GM19193 (cell line): ENCODE results near the gene CARD11.
A peak's percentile ranks its signal among the peaks of the same experiment; 100 is the strongest.

Experiments used
- POLR2A ChIP-seq: IDR thresholded peaks from 4 replicates; pipeline ENCODE4 v1.6.1; 2011; ENCODE audit not compliant: insufficient read depth, insufficient read length; ENCODE audit errors: extremely low read depth

CARD11 gene

DNA sequence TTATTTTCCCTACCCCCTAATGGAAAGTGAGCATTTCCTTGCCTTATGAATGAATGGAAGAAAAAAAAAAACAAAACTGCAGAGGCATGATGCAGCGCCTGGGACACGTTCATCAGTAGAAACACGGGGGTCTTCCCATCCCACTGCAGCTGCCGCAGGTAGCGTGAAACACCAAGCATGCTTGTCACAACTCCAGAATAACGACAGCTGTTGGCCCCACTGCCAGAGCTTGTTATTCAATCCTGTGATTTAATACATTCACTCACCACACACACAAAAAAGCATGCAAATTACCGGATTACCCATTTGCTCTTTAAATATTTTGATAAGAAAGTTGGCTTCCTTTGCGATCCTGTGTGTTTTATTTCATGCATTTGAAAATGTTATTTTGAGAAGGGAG, 151.1 kb downstream of the CARD11 start:
- TF ChIP-seq POLR2A: no peak

DNA sequence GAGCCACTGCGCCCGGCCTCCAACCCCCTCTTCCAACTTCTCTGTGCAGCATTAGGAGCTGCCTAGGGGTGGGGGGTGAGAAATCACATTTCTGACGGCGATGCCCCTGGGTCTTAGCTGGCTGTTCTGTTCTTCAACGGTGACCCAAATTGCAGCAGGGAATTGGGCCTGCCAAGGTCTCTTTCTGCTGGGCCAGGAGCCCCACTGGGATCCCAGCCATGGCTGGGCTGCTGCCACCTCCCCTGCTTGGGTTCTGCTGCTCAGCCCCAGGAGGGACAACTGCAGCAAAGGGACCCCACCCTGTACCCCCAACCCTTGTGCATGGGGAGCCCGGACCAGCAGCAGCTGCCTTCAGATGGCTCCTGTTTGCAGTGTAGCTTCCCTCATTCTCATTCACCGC, 155.9 kb downstream of the CARD11 start:
- TF ChIP-seq POLR2A: no peak

- no peak for TF ChIP-seq POLR2A
These were observed 156.8 kb downstream of the CARD11 start for GRCh38 chr7:2886900-2887299.

- TF ChIP-seq POLR2A: no peak
These were observed 157.3 kb downstream of the CARD11 start for GRCh38 chr7:2886391-2886790.

- TF ChIP-seq POLR2A: no peak
These were observed 159.5 kb downstream of the CARD11 start for GRCh38 chr7:2884161-2884560.

- TF ChIP-seq POLR2A: no peak
These were observed 160.6 kb downstream of the CARD11 start for GRCh38 chr7:2883101-2883500.

DNA sequence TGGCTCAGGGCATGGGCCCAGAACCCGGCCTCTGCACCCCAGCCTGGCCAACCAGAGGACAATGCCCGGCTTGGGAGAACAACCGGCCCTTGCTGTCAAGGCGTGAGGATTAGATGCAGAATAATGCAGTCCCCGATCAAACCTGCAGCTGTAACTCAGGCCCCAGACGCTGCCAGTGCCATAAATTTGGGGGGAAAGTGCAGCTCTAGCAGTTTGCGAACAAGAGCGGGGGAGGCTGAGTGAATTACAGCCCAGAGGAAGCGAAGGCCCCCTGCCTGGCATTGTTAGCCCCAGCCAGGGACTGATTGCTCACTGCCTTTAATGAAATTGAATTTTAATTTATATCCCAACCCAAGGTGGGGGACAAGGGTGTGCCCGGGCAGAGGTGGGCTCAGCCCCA, 161.6 kb downstream of the CARD11 start:
- no peak for TF ChIP-seq POLR2A

- TF ChIP-seq POLR2A: no peak
These were observed 162.7 kb downstream of the CARD11 start for GRCh38 chr7:2880874-2881533.

DNA sequence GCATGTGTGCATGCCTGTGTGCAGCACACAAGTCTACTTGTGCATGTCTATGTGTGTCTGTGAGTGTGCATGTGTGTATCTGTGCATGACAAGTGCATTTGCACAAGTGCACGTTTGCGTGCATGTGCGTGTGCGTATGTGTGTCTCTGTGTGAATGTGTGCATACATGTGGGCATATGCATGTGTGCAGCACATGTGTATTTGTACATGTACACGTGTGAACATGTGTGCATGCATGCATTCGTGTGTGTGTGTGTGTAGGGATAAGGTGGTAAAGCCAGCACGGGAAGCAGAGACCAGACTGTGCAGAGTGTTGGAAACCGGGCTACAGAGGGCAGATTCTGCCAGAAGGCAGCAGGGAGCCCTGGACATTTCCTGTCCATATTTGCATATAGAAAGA, 163.6 kb downstream of the CARD11 start:
- TF ChIP-seq POLR2A: no peak

GRCh38 chr7:2879354-2879753, 164.3 kb downstream of the CARD11 start:
- no peak for TF ChIP-seq POLR2A

- no peak for TF ChIP-seq POLR2A
These were observed 165.4 kb downstream of the CARD11 start for GRCh38 chr7:2878306-2878705.

GRCh38 chr7:2876031-2876731, 167.5 kb downstream of the CARD11 start:
- no peak for TF ChIP-seq POLR2A

GRCh38 chr7:2873686-2874551, 169.7 kb downstream of the CARD11 start:
- TF ChIP-seq POLR2A: peak; percentile 52

DNA sequence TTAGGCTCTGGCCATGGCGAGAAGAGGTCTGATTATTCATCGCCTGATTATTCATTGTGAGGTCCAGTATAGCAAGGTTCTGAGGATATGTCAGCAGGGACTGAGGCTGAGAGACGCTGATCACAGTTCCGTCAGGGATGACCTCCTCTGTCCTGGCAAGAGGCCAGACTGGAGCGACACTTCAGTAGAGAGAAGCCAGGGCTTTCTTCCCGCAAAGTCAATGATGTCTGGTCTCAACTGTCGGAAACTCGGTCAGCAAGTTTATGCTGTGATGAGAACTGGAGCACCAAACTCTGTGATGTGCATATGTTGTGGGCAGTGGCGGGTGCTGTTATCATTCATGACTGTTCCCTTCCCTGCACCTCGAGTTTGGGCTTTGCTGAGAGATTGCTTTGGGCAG, 170.5 kb downstream of the CARD11 start:
- no peak for TF ChIP-seq POLR2A

- no peak for TF ChIP-seq POLR2A
These were observed 171.3 kb downstream of the CARD11 start for GRCh38 chr7:2872296-2872874.
